HG03520 (cell line): ENCODE results near the gene IVNS1ABP.
"Not testable (repeated sequence)": the region's sequence is repeated elsewhere in the genome, so short reads cannot be mapped to it uniquely, and the experiment has no call there.

ENCODE experiments used
- ATAC-seq: cut with Tn5 transposase; IDR thresholded peaks from one replicate; pipeline ENCODE4 v1.9.1; 2021; ENCODE audit warnings: mild to moderate bottlenecking, moderate library complexity; ENCODE audit not compliant: unreplicated experiment

IVNS1ABP gene

GRCh38 chr1:185258676-185259075, 58.4 kb downstream of the IVNS1ABP start:
- ATAC-seq: no peak

DNA sequence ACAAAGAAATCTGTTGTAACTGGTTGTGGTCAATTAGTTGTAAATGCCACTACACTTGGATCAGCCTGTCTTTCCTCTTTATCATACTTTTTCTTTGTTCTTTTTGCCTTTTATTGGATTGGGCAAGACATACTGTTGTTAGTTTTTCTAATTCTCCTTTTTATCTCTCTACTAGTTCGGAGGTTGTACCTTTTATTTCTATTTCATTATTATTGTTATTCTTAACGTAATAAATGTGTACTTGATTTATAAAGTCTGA, 59.2 kb downstream of the IVNS1ABP start:
- no peak for ATAC-seq

DNA sequence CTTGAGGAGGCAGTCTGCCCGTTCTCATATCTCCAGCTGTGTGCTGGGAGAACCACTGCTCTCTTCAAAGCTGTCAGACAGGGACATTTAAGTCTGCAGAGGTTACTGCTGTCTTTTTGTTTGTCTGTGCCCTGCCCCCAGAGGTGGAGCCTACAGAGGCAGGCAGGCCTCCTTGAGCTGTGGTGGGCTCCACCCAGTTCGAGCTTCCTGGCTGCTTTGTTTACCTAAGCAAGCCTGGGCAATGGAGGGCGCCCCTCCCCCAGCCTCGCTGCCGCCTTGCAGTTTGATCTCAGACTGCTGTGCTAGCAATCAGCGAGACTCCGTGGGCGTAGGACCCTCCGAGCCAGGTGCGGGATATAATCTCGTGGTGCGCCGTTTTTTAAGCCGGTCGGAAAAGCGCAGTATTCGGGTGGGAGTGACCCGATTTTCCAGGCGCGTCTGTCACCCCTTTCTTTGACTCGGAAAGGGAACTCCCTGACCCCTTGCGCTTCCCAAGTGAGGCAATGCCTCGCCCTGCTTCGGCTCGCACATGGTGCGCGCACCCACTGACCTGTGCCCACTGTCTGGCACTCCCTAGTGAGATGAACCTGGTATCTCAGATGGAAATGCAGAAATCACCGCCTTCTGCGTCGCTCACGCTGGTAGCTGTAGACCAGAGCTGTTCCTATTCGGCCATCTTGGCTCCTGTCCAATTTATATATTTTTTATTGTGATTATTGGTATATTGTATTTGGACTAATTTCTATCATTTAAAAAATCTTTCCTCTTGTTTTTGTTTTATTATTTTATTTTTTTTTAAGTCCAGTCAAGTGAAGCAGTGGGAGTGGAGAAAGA, 59.7 kb downstream of the IVNS1ABP start:
- not testable (repeated sequence) for ATAC-seq

- not testable (repeated sequence) for ATAC-seq
Measured at GRCh38 chr1:185255595-185255994, 61.4 kb downstream of the IVNS1ABP start.

- not testable (repeated sequence) for ATAC-seq
Measured at GRCh38 chr1:185252404-185252803, 64.6 kb downstream of the IVNS1ABP start.

DNA sequence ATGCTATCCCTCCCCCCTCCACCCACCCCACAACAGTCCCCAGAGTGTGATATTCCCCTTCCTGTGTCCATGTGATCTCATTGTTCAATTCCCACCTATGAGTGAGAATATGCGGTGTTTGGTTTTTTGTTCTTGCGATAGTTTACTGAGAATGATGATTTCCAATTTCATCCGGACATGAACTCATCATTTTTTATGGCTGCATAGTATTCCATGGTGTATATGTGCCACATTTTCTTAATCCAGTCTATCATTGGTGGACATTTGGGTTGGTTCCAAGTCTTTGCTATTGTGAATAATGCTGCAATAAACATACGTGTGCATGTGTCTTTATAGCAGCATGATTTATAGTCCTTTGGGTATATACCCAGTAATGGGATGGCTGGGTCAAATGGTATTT, 65.1 kb downstream of the IVNS1ABP start:
- not testable (repeated sequence) for ATAC-seq

DNA sequence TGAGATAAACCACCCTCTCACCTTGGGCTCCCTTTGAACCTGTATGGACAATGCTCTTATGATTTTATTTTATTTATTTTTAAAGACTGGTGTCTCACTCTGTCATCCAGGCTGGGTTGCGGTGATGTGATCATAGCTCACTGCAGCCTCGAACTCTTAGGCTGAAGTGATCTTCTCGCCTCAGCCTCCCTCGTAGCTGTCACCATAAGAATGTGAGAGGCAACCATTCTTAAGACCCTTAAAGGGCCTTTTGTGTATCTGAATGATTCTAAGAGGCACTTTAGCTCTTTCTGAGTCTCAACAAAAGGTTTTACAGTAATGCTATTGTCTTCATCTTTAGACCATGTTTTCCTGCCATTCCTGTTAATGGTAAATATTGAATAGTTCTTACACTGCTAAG, 67.0 kb downstream of the IVNS1ABP start:
- no peak for ATAC-seq

GRCh38 chr1:185249563-185249962, 67.5 kb downstream of the IVNS1ABP start:
- no peak for ATAC-seq
